Stomach smooth muscle (tissue), 2 donors: ENCODE data around the gene AQP12A.
"Not testable (repeated sequence)": the region's sequence is repeated elsewhere in the genome, so short reads cannot be mapped to it uniquely, and the experiment has no call there.

Source experiments
- H3K27ac ChIP-seq: one replicate; pipeline ENCODE4 v1.7.0; 2013; ENCODE audit warnings: mild to moderate bottlenecking, low read length, inconsistent platforms
- H3K27me3 ChIP-seq, 2 donors: one replicate each; pipeline ENCODE4 v1.7.0; 2013; ENCODE audit warnings: low read length in 2 of 2; ENCODE audit not compliant: insufficient read depth in 2 of 2, control insufficient read depth in 1 of 2
- H3K36me3 ChIP-seq, 2 donors: one replicate each; pipeline ENCODE4 v1.7.0; 2013; ENCODE audit warnings: low read length in 2 of 2; ENCODE audit not compliant: control insufficient read depth in 2 of 2, insufficient read depth in 2 of 2
- H3K4me1 ChIP-seq: one replicate; pipeline ENCODE4 v1.7.0; 2013; ENCODE audit warnings: low read length; ENCODE audit not compliant: control insufficient read depth, insufficient read depth
- H3K4me3 ChIP-seq, 2 donors: one replicate each; pipeline ENCODE4 v1.7.0; 2013; ENCODE audit warnings: low read length in 2 of 2
- H3K9ac ChIP-seq, 2 donors: one replicate each; pipeline ENCODE4 v1.7.0; 2013; ENCODE audit warnings: low read length in 2 of 2, mild to moderate bottlenecking in 1 of 2
- H3K9me3 ChIP-seq, 2 donors: one replicate each; pipeline ENCODE4 v1.7.0; 2013; ENCODE audit warnings: low read length in 2 of 2; ENCODE audit not compliant: control insufficient read depth in 2 of 2
- donor health status: healthy.
- donor health status: Pancreatic carcinoma.

AQP12A gene

GRCh38 chr2:240663546-240664190 lies 28.0 kb upstream of the AQP12A start:
- H3K9me3 ChIP-seq = peaks cover 3 to 10% of the 10 kb centered on the region in 2 donors
- H3K27ac ChIP-seq = no peak overlapping the region
- H3K4me1 ChIP-seq = no peaks in the 10 kb centered on the region
- no peaks in the 10 kb centered on the region for H3K36me3 ChIP-seq
- H3K9ac ChIP-seq = no peak overlapping the region
- H3K4me3 ChIP-seq = no peak overlapping the region
- peaks cover 0 to 9% of the 10 kb centered on the region in 2 donors for H3K27me3 ChIP-seq

- peaks cover 0 to 9% of the 10 kb centered on the region in 2 donors for H3K27me3 ChIP-seq
- no peaks in the 10 kb centered on the region for H3K36me3 ChIP-seq
- H3K4me3 ChIP-seq = no peak overlapping the region
- peaks cover 3 to 10% of the 10 kb centered on the region in 2 donors for H3K9me3 ChIP-seq
- no peaks in the 10 kb centered on the region for H3K4me1 ChIP-seq
- H3K9ac ChIP-seq = no peak overlapping the region
- no peak overlapping the region for H3K27ac ChIP-seq
Measured at GRCh38 chr2:240664622-240665021, 27.0 kb upstream of the AQP12A start.

GRCh38 chr2:240670402-240670801 lies 21.3 kb upstream of the AQP12A start:
- Histone ChIP-seq H3K9ac (no peak overlapping the region), H3K36me3 (no peaks in the 10 kb centered on the region), H3K4me1 (no peaks in the 10 kb centered on the region), H3K9me3 (no peaks in the 10 kb centered on the region), H3K4me3 (no peak overlapping the region), H3K27ac (no peak overlapping the region), H3K27me3 (peaks cover 5 to 10% of the 10 kb centered on the region in 2 donors)

- H3K27me3 ChIP-seq = peaks cover 5 to 10% of the 10 kb centered on the region in 2 donors
Measured at GRCh38 chr2:240670950-240671349, 20.7 kb upstream of the AQP12A start.

GRCh38 chr2:240672076-240672700 lies 19.5 kb upstream of the AQP12A start:
- H3K27me3 ChIP-seq = peaks cover 5 to 10% of the 10 kb centered on the region in 2 donors
- no peaks in the 10 kb centered on the region for H3K9me3 ChIP-seq
- no peaks in the 10 kb centered on the region for H3K36me3 ChIP-seq
- no peak overlapping the region for H3K27ac ChIP-seq
- H3K4me3 ChIP-seq = no peak overlapping the region
- H3K9ac ChIP-seq = no peak overlapping the region
- H3K4me1 ChIP-seq = no peaks in the 10 kb centered on the region

More at GRCh38 chr2:240670950-240671349, 20.7 kb upstream of the AQP12A start:
- no peak overlapping the region for H3K9ac ChIP-seq
- no peaks in the 10 kb centered on the region for H3K4me1 ChIP-seq
- H3K9me3 ChIP-seq = no peaks in the 10 kb centered on the region
- H3K36me3 ChIP-seq = no peaks in the 10 kb centered on the region
- no peak overlapping the region for H3K4me3 ChIP-seq
- H3K27ac ChIP-seq = no peak overlapping the region

GRCh38 chr2:240672701-240673190 lies 18.9 kb upstream of the AQP12A start:
- Histone ChIP-seq H3K9ac (no peak overlapping the region), H3K27ac (no peak overlapping the region), H3K4me1 (no peaks in the 10 kb centered on the region), H3K27me3 (peaks cover 5 to 10% of the 10 kb centered on the region in 2 donors), H3K4me3 (no peak overlapping the region), H3K36me3 (no peaks in the 10 kb centered on the region), H3K9me3 (no peaks in the 10 kb centered on the region)

- not testable (repeated sequence) for H3K27ac ChIP-seq, H3K27me3 ChIP-seq
Measured at GRCh38 chr2:240674461-240675184, 17.0 kb upstream of the AQP12A start.

GRCh38 chr2:240675345-240675744 lies 16.3 kb upstream of the AQP12A start:
- not testable (repeated sequence) for H3K4me3 ChIP-seq, H3K27me3 ChIP-seq, H3K9ac ChIP-seq, H3K4me1 ChIP-seq, H3K9me3 ChIP-seq, H3K27ac ChIP-seq, H3K36me3 ChIP-seq

More at GRCh38 chr2:240674461-240675184, 17.0 kb upstream of the AQP12A start:
- not testable (repeated sequence) for H3K9me3 ChIP-seq, H3K36me3 ChIP-seq, H3K4me3 ChIP-seq, H3K4me1 ChIP-seq, H3K9ac ChIP-seq

- H3K4me1 ChIP-seq, H3K9ac ChIP-seq, H3K9me3 ChIP-seq, H3K27me3 ChIP-seq, H3K27ac ChIP-seq, H3K4me3 ChIP-seq, H3K36me3 ChIP-seq: not testable (repeated sequence)
Measured at GRCh38 chr2:240678043-240678442, 13.6 kb upstream of the AQP12A start.

- not testable (repeated sequence) for H3K9me3 ChIP-seq, H3K4me3 ChIP-seq, H3K9ac ChIP-seq, H3K4me1 ChIP-seq, H3K27me3 ChIP-seq, H3K36me3 ChIP-seq, H3K27ac ChIP-seq
Measured at GRCh38 chr2:240678909-240679308, 12.8 kb upstream of the AQP12A start.

- H3K4me1 ChIP-seq, H3K9ac ChIP-seq, H3K27ac ChIP-seq, H3K9me3 ChIP-seq, H3K4me3 ChIP-seq, H3K27me3 ChIP-seq, H3K36me3 ChIP-seq: not testable (repeated sequence)
Measured at GRCh38 chr2:240680185-240680584, 11.5 kb upstream of the AQP12A start.
